Neural progenitor cell (in vitro differentiated cells): ENCODE measurements around the gene TRIM23. TPM values are rescaled to one million over a fixed set of nuclear protein-coding genes. Genes with fewer than 3 reads are reported as not detected.

Experiments used
- small RNA-seq: library from RNA; depleted of rRNA; stranded (forward); fragments of <200 nt; gene quantifications from one replicate; pipeline ENCODE3, GENCODE V24; 2015
- total RNA-seq: library from RNA; depleted of rRNA; stranded (reverse); fragments of >200 nt; gene quantifications from 2 replicates; pipeline ENCODE4 v1.2.3, GENCODE V29; 2015; ENCODE audit warnings: low replicate concordance

Gene TRIM23
- total RNA-seq, 1 donor from 2014 or later = 16.6 TPM

Small RNA genes within 50 kb of the gene (small RNA-seq; reads per million reads assigned to genes)
- gene RNU6-540P = not detected

Other genes with a start within 250 kb of the TRIM23 start
- 7.1 and 14.3 TPM in 2 replicates for gene ADAMTS6, start 142.4 kb downstream of the TRIM23 start, total RNA-seq
- 73.7 and 134 TPM in 2 replicates for gene CENPK, start 61.2 kb downstream of the TRIM23 start, total RNA-seq
- gene PPWD1, start 61.0 kb downstream of the TRIM23 start, total RNA-seq = 60.2 and 89.9 TPM in 2 replicates
- gene SHLD3, start 694 bp upstream of the TRIM23 start, total RNA-seq = 5.7 and 8.4 TPM in 2 replicates
- gene TRAPPC13, start 694 bp upstream of the TRIM23 start, total RNA-seq = 32.6 and 53.1 TPM in 2 replicates
- 5.5 and 6.8 TPM in 2 replicates for gene SGTB, start 97.8 kb upstream of the TRIM23 start, total RNA-seq
- gene NLN, start 97.9 kb upstream of the TRIM23 start, total RNA-seq = 78.6 and 94.3 TPM in 2 replicates